Muscle of back (tissue), 13 donors: ENCODE data around the gene GRIP1. TPM values are rescaled to one million over a fixed set of nuclear protein-coding genes. Genes with fewer than 3 reads are reported as not detected.

Source experiments
- DNase-seq, 3 donors: peaks; one replicate each; pipeline versions ENCODE4 v3.0.0 to v3.0.0-alpha.2; 2013
- long read RNA-seq, 9 donors: transcript quantifications; one replicate each; lab custom pipeline, GENCODE V29; 2026
- polyA plus RNA-seq, 10 donors: library from polyadenylated mRNA; unstranded; fragments of 120-200 nt; gene quantifications; one replicate each; pipeline ENCODE4 v1.2.1, GENCODE V29; 2013; ENCODE audit not compliant: insufficient read length in 10 of 10

Gene GRIP1, protein sequence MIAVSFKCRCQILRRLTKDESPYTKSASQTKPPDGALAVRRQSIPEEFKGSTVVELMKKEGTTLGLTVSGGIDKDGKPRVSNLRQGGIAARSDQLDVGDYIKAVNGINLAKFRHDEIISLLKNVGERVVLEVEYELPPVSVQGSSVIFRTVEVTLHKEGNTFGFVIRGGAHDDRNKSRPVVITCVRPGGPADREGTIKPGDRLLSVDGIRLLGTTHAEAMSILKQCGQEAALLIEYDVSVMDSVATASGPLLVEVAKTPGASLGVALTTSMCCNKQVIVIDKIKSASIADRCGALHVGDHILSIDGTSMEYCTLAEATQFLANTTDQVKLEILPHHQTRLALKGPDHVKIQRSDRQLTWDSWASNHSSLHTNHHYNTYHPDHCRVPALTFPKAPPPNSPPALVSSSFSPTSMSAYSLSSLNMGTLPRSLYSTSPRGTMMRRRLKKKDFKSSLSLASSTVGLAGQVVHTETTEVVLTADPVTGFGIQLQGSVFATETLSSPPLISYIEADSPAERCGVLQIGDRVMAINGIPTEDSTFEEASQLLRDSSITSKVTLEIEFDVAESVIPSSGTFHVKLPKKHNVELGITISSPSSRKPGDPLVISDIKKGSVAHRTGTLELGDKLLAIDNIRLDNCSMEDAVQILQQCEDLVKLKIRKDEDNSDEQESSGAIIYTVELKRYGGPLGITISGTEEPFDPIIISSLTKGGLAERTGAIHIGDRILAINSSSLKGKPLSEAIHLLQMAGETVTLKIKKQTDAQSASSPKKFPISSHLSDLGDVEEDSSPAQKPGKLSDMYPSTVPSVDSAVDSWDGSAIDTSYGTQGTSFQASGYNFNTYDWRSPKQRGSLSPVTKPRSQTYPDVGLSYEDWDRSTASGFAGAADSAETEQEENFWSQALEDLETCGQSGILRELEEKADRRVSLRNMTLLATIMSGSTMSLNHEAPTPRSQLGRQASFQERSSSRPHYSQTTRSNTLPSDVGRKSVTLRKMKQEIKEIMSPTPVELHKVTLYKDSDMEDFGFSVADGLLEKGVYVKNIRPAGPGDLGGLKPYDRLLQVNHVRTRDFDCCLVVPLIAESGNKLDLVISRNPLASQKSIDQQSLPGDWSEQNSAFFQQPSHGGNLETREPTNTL
- 1 to 10 TPM in 7 of 10 donors, under 1 TPM in 3; 0.49 to 4.1 (median 1.6) TPM for polyA plus RNA-seq
- long read RNA-seq, donor 1, result 0 reads
- long read RNA-seq, donor 2, result 0 reads
- long read RNA-seq, donor 3, result 0 reads
- long read RNA-seq, donor 4, result 0 reads
- long read RNA-seq, donor 5, result 0 reads
- long read RNA-seq, donor 6, result 0 reads
- long read RNA-seq, donor 7, result 0 reads
- long read RNA-seq, donor 8, result 0 reads
- long read RNA-seq, donor 9, result 0 reads

GRCh38 chr12:66678338-66679275 lies at the start of gene GRIP1:
TSS of gene GRIP1 (minus strand) at chr12:66679076. CDS start at chr12:66678904, 172 bp downstream.
- DNase-seq, result peak in 2 of 3 donors; percentile 18 to 65

DNA sequence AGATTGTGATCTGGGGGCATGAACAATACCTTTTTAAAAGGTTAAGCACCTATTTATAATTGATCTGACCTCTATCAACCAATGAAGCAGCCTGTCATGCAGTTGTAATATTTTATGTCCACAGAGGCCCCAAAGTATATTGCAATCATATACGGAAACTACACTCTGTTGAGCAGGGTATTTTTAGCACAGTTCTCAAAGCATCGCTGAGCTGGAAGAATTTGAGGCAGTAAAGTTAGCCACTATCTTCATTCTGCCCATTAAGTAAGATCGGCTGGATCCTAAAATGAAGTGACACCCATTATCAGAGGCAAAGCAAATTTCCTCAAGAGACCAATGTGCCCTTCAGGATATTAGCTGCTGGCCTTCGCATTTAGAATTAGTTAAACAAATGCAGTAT lies 47.7 kb upstream of the GRIP1 start:
- DNase-seq, result no peak

DNA sequence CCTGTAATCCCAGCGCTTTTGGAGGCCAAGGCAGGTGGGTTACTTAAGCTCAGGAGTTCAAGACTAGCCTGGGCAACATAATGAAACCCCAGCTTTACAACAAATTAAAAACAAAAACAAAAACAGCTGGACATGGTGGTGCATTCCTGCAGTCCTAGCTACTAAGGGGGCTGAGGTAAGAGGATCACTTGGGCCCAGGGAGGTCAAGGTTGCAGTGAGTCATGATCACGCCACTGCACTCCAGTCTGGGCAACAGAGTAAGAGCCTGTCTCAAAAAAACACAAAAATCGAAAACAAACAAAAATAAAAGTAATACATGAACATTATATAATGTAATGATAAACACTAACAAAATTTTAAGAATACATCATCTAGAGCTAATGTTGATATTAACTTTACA lies 46.2 kb upstream of the GRIP1 start:
- DNase-seq, result no peak

GRCh38 chr12:66724616-66725015 lies 45.7 kb upstream of the GRIP1 start:
- DNase-seq, result no peak

GRCh38 chr12:66724026-66724425 lies 45.1 kb upstream of the GRIP1 start:
- DNase-seq, result no peak

DNA sequence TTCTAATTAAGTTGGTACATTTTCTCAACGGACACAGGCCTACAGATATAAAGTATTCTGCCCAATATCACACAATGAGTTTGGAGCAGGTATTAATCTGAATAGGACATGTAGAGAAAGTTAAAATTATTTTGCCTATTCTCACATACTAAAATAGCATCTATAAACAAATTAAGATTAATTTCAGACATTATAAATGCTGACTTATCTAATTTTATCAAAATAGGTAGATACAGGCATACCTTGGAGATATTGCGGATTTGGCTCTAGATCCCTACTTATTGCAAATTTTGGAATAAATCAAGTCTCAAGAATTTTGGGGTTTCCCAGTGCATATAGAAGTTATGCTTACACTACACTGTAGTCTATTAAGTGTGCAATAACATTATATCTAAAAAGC lies 41.0 kb upstream of the GRIP1 start:
- no peak for DNase-seq

DNA sequence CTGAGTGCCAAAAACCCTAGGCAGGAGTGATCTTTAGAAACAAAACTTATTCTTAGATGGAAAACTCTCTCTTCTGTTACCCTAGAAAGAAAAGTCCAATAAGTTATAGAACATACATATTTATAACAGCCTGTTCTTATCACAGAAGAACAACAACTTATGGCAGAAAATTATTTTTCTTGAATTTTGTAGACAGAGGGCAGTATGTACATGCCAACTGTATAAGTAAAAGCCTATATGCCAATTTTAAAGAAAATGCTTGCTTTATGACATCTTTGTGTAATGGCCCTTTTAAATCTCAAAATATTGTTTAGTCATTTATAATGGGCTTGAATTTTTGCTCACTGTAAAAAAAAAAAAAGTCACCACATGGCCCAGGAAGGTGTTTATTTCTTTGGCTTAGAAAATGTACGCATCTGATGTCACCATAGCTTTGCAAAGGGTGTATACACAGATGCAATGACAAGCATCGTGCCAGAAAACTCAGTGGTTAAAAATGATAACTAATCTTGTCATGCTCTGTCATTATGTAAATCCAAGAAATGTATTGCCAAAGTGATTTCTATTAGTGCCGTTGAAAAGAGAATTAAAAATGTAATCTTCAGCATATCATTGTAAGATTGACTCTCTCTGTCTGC lies 38.3 kb upstream of the GRIP1 start:
- DNase-seq, result peak in 1 of 3 donors; percentile 11

DNA sequence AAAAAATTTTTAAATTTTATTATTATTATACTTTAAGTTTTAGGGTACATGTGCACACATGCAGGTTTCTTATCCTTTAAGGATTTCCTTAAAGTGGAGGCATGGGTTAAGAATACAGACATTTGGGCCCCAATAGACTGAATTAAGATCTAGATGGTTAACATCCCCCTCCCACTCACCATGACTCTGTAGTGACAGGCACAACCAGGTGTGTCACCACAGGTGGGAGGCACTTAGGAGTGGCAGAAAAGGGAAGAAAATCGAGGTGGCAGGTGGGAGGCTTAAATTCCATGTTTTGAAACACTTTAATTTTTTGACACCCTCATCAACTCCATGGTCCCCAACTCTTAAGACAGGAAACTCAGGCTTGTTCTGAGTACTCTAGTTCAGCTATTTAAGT lies 37.6 kb upstream of the GRIP1 start:
- DNase-seq, result no peak

DNA sequence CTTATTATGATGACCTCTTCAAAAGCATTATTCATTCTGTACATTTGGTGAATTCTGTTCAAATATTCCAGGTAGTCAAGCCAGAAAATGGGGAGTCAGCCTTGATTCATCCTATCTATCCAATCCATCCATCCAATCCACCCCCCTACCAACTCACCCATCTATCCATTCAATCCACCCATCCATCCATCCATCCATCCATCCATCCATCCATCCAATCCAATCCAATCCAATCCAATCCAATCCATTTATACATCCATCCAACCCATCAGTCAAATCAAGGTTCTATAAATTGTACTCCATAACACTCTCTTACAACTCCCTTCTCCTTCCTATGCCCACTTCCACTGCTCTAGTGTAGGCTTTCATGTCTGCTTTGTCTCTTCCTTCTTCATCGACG lies 35.8 kb upstream of the GRIP1 start:
- DNase-seq, result no peak

DNA sequence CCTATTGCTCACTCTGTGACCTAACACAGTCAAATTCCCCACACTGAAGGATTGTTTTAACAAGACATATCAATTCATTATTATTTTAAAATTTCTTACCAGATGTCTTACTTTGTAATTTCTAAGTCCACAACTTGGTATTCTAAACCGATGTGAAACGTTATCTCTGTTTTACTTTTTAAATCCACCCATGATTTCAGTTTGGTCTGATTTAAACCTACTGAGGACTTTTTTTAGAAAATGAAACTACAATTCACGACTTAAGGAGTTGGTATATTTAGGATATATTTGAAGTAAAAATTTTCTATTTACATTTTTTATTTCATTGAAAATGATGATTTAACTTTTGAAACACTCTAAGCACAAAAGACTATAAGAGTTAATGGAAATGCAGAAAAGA lies 35.1 kb upstream of the GRIP1 start:
- no peak for DNase-seq

DNA sequence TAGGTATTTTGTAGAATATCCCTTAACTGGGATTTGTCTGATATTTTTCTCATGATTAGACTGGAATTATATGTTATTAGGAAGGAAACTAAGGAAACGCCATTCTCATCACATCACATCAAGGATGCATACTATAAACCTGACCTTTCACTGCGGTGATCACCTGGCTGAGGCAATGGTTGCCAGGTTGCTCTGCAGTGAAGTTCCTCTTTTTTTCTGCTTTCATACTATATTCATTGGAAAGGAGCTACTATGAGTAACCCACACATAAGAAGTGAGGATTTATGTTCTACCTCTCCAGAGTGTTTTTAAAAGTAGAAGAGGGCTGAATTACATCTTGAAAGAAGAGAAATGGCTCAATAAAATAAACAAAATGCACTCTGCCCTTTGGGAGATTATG lies 31.0 kb upstream of the GRIP1 start:
- DNase-seq, result no peak

GRCh38 chr12:66709457-66709773 lies 30.5 kb upstream of the GRIP1 start:
- DNase-seq, result no peak

DNA sequence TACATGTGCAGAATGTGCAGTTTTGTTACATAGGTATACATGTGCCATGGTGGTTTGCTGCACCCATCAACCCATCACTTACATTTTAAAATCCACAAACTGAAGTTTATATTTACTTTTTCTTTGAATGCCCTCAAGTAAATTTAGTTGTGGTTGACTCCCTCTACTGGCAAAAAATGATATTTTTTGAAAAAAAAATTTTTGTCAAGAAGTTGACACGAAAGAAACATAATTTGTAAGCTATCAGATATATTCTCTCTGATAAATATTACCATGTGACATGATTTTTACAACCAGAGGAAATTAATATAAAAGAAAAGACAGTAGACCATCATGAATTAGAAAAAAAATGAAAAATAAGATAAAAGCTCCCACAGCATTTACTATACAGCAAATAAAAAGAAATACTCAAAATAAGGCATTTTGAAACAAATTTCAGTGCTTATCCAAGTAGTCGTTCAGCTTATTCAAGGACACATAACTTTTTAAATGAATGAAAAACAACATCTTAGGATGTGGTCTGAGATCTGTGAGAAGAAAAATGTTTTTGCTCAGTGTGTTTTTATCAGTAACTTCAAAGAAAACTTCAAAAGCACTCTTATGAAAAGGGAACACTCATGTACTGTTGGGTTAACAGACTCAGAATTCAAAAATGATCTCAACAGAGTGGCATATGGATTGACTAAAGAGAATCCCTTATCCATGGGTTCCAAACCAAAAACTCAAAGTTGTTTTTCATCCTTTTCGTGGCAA lies 30.0 kb upstream of the GRIP1 start:
- DNase-seq, result peak in 2 of 3 donors; percentile 9 to 27

DNA sequence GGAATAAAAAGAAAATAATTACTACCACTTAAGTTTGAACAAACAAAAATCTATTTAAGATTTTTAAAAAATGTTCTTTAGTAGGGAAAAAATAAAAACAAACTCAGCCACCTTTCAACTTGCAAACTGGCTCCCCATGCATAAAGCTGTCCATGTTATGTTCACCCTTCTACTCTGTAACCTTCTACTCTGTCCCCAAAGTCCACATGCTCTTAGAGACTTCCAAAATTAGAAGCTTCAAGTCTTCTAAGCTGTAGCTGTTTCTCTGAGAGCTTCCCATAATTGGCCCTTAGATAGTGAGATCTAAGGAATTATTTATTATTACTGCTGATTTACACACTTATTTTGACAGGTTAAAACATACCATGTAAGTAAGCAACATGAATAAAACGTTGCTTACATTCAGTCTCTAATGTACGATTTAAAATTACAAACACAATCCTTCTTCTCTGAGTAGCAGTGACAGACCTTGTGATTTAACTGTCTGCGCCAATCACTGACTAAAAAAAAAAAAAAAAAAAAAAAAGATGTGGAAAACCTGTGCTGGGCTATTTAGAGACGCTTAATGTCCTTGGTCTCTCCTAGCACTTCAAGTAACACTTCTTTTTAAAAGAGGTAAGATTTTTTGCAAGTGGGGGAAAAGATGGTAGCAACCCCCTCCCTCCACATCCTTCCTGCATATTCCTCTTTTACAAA lies 28.3 kb upstream of the GRIP1 start:
- DNase-seq, result no peak

DNA sequence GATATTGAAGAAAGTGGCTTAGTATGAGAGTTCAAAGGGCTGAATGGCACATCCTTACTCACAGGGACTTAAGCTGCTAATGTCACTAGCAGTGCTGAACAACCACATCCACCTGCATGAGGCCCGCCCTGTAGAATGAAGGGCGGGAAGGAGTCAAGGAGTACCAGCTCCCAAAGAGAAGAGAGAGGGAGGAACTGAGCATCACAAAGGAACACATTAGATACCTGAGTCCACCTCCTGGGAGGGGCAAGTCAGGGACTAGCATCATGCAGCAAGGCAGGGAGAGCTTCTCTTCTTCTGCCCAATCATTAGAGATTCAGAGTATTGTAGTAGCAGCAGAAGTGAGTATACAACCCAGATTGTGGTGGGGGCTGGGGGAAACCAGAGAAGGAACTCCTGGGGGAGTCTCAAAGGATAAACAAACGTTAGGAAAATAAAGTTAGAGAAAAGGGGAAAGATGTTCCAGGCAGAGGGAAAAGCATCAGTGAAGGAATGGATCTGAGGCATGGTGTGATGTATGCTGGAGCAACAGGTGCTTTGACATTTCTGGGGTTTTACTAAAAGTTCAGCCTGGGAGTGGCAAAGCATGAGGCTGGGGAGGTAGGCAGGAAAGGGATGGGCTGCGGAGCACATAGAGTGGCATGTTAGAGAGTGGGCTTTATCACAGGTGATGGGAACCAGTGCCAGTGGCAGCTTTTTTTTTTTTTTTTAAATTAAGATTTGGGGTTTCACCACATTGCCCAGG lies 21.0 kb upstream of the GRIP1 start:
- DNase-seq, result no peak

DNA sequence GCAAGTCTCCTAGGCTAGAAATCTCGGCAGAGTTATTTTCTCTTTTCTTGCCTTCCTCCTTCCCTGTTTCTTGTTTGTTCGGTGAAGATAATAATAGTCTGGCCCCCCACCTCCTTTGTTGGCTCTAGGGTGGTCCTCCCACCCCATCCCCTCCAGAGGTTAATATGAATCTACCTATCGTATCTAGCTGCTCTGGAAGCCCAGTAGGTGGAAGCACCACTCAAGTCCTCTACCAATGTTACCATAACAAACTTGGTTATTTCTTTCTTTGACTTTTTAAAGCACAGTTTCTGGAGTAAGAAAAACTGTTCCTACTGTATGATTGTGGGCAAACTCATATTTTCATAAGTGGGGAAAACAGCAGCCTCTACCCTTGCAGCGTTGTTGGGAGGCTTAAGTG lies 19.7 kb upstream of the GRIP1 start:
- no peak for DNase-seq

DNA sequence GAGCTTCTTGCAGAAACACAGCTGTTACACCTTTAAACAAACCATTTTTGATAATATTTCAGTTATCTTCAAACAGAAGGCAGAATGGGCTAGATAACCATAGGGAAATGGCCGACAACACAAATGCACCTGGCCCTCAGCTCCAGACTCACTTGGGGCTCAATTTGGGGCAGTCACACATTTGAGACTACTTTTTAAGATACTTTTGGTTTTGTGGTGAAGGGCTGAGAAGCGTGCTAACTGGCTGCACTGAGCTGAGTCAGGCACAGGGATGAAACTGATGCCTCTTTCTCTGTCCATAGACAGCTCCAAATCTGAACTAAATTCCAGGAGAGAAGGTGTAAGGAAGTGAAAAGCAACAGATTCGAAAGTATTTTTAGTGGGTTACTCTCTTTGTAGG lies 18.5 kb upstream of the GRIP1 start:
- DNase-seq, result no peak
